IPS-18c (cell line): ENCODE data around the gene NPTX2.

Experiments used
- H3K4me3 ChIP-seq: 2 replicates; pipeline ENCODE4 v1.7.0; 2013; ENCODE audit warnings: low read depth, mild to moderate bottlenecking, low read length, moderate library complexity; ENCODE audit not compliant: insufficient read depth
- H3K9me3 ChIP-seq: one replicate; pipeline ENCODE4 v1.6.1; 2013; ENCODE audit warnings: mild to moderate bottlenecking, low read length, moderate library complexity; ENCODE audit not compliant: control insufficient read depth, insufficient read depth

NPTX2 gene

DNA sequence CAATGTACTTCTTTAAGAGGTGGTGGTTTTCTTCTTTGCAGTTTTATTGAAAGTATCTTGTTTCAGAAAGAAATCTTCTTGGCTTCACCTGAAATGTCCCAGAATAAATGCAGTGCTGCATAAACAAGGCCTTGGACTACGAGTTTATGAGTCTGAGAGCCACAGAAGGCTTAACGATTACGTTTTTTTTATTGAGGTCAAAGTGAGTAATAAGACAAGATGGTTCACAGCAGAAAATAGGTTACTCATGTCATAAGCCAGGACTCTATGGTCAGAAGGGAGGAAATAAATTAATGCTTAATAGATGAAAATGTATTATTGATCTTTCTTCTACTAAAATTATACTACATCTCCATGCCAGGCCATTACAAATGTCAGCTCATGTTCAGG is 13.7 kb upstream of the NPTX2 start:
- Histone ChIP-seq H3K9me3 (no peaks in the 10 kb centered on the region), H3K4me3 (no peak overlapping the region)

DNA sequence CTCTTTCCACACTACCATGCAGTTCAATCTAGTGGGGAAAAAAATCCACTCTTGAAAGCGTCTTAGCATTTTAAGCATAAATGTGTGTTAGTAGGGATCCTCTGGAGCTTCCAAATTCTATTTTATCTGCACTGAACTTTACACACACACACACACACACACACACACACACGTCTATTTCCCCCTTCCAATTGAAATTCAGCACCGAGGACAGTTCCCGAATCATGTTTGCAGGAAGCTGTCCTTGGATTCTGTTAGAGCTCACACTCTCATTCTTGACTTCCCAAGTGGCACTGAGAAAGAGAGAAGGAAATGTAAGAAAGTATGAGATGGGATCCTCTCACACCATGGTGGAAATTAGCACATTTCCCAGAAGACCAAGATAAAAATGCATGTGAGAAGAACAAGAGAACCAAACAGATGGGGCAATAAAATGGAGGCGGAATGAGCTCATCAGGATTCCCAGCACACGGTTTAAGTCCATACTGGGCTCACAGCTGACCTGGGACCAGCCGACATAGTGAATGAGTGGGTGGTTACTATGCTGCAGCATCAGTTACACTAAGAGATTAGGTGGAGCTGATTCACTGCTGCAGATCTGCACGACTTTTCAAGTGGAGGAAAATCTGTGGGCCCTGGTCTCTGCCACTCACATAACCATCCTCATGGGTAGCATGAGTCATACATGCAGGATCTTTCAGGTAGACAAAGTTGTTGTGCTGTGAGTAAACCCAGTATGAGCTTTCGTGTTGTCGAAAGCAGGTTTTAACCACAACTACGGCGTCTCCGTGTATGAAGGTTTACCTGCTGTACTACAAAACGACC is 3.3 kb upstream of the NPTX2 start:
- peaks cover 4% of the 10 kb centered on the region for H3K9me3 ChIP-seq
- no peak overlapping the region for H3K4me3 ChIP-seq

DNA sequence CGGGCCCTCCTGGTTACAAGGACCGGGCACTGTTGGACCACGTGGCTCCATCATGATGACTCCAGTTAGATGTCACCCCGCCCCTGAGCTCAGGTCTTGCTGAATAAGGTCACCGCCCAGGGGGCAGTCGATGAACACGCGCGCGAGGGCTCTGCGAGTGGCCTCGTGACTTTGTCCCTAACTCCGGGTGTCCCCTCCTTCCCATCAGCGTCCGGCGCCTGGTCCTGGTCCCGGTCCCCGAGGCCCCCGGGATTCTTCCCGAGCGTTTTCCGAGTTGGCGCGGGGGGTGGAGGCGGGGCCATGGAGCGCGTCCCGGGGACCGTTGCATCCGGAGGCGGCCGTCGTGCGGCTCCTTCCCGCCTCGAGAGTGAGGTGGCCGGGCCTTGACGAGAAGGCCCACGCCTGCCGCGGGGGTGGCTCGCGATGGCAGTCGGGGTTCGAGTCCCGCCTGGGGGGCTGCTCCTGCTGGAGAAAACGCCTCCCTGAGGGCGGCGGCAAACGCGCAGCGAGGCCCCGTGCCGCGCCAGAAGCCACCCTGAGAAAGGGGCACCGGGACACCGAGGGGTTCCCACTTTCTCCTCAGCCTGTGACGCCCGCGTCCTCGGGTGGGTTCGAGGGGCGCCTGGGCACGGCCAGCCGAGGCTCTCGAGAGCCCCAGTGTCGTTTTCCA is 569 bp upstream of the NPTX2 start:
- Histone ChIP-seq H3K4me3 (peak overlapping the region; percentile 62), H3K9me3 (peaks cover 4% of the 10 kb centered on the region)

DNA sequence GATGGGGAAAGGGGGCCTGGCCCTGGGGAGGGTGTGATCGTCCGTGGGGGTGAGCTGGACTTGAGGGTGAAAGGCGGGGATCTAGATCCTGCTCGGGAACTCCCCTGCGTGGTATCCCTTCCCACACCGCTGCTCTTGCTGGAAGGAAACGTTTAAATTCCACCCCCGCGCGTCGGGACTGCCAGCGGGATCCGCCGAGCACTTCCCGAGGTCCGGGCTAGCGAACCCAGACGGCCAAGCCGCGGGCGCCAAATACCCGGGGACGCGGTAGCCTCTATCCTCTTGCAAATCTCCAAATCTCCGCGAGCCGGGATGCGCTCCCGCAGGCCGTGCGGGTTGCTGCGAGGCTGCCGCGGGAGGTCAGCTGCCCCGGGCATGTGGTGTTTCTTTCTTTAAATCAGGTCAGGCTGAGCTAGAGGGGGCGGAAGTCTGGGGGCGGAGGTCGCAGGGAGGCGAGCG is 904 bp downstream of the NPTX2 start:
- Histone ChIP-seq H3K9me3 (peaks cover 4% of the 10 kb centered on the region), H3K4me3 (peak overlapping the region; percentile 62)

DNA sequence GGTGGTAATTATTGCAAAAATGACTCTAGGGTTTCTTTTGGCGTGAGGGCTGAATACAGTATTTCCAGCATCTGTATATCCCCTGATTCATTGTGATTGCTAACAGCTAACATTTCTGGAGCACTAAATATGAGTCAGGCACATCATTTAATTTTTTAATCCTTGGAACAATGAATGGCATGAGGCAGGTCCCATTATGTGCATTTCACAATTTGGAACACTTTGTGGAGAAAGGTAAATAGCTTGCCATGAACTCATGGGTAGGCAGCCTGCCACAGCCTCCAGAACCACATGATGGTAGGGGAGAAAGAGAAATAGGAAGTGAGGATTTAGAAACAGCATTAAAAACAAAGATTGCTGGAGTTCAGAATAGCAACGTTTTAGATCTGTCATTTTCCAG is 1.7 kb downstream of the NPTX2 start:
- Histone ChIP-seq H3K4me3 (no peak overlapping the region), H3K9me3 (peaks cover 4% of the 10 kb centered on the region)

DNA sequence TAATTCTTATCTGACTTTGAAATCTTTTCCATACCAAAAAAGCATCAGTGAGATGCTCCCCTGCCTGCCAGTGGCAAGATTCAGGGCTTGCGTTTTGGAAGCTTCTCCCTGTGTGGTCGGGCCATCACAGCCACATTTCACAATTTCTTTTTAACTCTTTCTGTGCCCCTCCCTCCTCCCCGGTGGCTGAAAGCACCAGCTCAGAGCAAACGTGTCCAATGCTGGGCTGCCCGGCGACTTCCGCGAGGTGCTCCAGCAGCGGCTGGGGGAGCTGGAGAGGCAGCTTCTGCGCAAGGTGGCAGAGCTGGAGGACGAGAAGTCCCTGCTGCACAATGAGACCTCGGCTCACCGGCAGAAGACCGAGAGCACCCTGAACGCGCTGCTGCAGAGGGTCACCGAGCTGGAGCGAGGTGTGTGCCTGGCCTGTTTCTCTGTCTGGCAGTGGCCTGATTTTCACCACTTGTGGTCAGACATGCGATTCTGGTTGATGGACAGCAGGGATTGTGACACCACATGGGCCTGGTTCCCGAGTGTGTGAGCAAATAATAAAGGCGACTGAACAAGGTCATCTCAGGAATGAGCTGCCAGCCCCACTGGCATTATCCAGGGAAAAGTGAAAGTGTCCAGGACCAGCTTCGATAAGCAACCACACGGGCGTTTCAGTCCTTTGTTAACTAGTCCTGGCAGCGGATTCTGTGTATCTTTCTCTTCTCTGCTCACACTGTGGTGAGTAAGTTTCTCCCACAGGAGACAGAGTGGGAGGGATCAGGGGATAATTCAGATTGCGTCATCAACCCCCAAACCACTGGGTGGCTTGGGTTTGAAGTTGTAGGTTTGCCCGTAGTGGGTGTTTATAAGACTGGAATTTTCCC is 2.6 kb downstream of the NPTX2 start:
- H3K9me3 ChIP-seq: peaks cover 7% of the 10 kb centered on the region
- no peak overlapping the region for H3K4me3 ChIP-seq

DNA sequence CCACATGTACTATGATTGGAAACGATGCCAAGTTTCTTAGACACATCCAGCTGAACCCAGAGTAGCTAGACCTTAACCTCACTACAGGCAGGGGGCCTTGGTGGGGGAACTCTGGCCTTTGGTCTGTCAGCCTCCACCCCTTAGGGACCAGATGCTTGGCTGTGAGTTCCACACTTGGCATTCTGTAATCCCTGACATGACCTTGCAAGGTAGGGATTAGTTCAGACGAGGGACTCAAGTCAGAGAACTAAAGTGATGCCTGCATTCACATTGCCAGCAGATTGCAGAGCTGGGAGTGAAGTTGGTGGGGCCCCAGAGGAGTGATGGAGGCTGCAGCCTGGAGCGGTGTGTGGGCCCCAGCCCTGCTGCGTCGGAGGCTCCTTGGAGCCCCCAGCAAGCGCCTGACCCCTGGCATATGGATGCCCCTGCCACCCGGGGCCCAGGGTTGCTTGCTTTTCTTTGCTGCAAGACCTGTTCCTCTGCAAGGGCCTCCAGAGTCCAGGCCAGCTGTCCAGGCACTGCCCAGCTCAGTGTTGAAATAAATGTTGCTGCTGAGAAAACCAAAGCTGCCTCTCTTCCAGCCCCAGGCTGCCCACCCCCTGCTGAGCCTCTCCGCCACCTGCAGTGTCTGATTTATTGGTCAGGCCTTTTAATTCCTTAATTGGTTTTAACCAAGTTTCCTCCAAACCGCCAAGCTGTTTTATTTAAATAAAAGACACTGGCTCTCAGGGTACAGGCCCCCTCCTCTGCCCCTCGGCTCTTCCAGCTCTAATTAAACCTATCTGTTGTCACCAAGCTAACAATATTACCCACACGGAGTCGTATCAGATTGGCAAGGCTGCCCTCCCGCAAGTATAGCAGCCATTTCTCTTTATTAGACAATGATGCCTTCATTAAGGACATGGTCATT is 4.7 kb downstream of the NPTX2 start:
- Histone ChIP-seq H3K9me3 (peaks cover 4% of the 10 kb centered on the region), H3K4me3 (no peak overlapping the region)

DNA sequence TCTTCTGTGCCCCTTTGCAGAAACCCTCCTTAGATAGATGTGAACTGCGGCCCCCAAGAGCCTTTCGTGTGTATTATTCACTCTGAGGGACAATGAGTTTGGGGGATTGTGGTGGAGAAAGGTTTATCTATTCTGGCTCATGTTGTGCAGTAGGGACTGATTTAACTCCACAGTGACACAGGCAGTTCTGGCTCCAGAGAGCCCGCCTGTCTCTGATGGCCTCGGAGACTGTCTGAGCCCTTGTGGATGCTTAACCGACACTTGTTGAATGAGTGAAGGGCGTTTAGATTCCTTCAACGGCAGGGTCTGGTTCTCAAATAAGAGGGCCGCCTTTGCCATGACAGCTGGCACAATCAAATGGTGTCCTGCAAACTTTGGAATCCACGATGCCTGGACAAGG is 5.8 kb downstream of the NPTX2 start:
- no peak overlapping the region for H3K4me3 ChIP-seq
- H3K9me3 ChIP-seq: peaks cover 4% of the 10 kb centered on the region

DNA sequence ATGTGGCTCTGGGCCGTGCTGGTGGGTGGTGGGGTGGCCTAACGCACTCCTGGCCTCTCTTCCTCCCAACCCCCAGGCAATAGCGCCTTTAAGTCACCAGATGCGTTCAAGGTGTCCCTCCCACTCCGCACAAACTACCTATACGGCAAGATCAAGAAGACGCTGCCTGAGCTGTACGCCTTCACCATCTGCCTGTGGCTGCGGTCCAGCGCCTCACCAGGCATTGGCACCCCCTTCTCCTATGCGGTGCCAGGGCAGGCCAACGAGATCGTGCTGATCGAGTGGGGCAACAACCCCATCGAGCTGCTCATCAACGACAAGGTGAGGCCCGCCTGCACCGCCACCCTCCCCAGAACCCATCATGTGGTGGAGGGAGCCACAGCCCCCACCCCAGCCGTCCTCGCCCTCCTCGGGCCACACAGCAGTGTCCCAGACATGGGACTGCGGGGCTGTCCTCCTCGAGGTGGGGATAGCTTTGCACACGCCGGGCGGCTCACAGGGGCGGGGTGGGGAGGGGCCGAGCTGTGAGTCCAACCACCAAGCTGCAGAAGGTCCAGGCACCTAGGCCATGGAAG is 7.8 kb downstream of the NPTX2 start:
- H3K4me3 ChIP-seq: no peak overlapping the region
- H3K9me3 ChIP-seq: peaks cover 4% of the 10 kb centered on the region

DNA sequence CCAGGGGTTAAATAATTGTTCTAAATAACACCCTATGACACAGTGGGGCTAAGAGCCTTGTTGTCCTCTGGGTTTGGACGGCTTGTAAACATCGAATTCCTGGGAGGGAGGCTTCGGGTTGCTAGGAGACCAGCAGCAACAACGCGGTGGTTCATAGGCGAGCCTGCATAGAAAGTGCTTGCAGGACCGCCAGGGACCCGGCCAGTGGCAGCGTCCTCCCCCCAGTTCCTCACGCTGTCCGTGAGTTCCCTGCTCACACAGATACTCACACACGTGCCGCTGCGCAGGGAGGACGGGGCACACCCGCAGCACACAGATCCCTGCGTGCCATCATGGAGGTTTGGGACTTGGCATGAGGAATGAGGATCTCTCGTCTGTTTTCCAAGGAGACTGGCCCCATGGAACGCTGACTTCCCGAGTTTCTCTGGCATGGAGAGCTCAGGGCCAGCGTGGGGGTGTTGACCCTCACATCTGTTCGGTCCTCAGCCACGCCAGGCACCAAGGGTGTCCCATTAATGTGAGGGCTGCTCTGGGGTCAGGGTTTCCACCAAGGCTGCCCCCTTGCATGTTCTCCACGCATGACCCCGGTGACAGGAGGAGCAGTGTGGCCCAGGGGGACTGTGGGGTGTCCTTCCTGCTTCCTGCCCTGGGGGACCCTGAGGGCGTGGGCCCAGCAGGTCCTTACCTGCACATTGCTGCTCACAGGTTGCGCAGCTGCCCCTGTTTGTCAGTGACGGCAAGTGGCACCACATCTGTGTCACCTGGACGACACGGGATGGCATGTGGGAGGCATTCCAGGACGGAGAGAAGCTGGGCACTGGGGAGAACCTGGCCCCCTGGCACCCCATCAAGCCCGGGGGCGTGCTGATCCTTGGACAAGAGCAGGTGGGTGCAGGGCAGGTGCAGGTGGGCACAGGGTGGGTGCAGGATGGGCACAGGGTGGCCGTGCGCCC is 9.7 kb downstream of the NPTX2 start:
- peaks cover 4% of the 10 kb centered on the region for H3K9me3 ChIP-seq
- H3K4me3 ChIP-seq: no peak overlapping the region

DNA sequence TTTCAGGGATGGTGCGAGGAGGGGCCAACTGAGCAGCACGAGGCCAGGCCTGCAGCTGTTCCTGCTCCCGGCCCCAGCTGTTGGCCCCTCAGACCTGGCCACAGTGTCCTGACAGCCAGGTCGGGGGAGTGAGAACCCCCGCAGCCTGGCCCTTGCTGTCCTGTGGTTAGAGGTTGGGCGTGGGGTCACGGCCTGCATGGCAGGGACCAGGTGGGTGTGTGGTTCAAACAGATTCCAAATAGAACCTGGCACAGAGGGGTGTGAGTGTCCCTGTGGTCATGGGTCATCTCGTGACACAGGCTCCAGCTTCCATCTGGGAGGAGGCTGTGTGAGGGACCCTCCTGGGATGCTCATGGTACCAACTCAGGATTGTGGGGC is 10.3 kb downstream of the NPTX2 start:
- Histone ChIP-seq H3K4me3 (no peak overlapping the region), H3K9me3 (peaks cover 4% of the 10 kb centered on the region)

DNA sequence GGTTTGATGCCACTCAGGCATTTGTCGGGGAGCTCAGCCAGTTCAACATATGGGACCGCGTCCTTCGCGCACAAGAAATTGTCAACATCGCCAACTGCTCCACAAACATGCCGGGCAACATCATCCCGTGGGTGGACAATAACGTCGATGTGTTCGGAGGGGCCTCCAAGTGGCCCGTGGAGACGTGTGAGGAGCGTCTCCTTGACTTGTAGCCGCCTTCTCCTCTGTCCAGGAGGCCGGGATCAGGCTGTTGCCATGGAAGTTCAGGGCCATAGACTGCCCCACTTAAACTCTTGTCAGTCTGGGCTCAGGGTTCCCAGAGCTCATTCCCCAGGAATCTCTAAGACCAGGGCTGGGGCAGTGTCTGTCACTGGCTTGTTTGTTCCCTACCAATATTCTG is 11.3 kb downstream of the NPTX2 start:
- peaks cover 4% of the 10 kb centered on the region for H3K9me3 ChIP-seq
- no peak overlapping the region for H3K4me3 ChIP-seq

DNA sequence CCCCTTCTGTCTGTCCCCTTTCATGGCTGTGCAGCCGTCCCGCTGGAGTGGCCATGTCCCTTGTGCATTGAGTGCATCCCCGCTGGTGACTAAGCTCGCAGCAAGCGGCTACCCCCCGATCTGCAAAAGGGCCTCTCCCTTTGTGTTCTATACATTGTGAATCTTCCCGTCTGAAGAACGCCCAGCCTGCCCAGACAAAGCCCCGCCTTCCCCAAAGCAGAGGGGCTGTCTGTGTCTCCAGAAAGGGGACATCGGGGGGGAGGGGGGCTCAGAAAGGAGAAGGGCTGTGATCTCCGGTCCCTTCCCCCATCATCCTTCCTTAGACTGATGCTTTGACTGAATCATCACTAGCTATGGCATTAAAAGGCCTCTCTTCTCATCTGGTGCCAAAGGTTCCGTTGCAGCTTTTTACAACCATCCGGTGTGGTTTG is 11.9 kb downstream of the NPTX2 start:
- H3K4me3 ChIP-seq: no peak overlapping the region
- H3K9me3 ChIP-seq: peaks cover 4% of the 10 kb centered on the region

DNA sequence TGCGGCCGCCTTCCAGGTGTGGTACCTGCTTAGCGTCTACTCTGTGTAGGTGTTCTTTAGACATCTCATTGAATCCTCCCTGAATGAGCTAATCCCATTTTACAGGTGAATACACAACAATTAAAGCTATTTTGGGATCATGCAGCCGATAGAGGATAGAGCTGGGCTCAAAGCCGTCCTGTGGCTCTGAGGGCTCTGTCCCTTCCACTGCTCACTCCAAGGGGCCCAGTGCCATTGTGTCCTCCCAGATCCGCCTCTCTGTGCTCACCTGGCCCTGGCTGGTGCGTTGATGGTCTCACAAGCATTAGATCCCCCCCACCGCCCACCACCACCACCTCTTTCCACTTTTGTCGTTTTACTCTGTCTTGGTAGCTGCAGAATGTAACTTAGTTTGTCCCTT is 13.1 kb downstream of the NPTX2 start:
- H3K9me3 ChIP-seq: no peaks in the 10 kb centered on the region
- H3K4me3 ChIP-seq: no peak overlapping the region

DNA sequence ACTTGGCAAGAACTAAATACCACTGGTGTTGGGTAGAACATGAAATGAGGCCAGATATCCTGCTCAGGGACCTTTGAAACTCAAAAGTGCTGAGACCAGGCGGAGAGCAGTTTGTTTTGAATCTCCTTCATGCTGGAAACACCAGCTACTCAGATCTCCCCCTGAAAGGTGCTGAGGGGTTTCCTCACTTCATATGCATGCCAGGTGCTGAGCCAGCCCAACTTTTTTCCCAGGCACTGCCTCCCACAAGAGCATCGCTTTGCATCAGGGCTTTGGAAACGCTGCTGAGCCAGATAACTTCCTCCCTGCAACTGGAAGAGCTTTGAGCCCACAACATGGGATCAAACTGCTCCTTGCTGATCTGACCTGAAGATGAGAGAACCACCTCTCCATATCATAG is 13.7 kb downstream of the NPTX2 start:
- no peaks in the 10 kb centered on the region for H3K9me3 ChIP-seq
- H3K4me3 ChIP-seq: no peak overlapping the region

DNA sequence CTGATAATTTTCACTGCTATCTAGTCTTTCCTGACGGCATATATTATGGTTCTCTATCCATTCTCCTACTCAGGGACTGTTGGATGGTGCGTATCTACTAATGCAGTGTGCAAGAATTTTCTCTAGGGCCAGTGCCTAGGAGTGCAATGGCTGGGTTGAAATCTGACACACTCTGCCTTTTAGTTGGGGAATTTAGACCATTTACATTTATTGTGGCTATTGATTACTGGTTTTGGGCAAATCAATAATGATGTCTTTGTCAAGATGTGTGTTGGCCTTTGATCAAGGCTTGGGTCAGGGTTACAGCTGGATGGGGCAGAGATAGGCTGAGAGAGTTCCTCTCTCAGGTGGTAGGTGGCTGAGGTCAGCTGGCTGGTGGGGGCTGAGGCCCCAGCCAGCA is 21.8 kb downstream of the NPTX2 start:
- H3K9me3 ChIP-seq: no peaks in the 10 kb centered on the region
- H3K4me3 ChIP-seq: no peak overlapping the region
